Esophagus mucosa (tissue), 1 donor: ENCODE results near the gene C1orf226. TPM values are rescaled to one million over a fixed set of nuclear protein-coding genes. Genes with fewer than 3 reads are reported as not detected.
A peak's percentile ranks its signal among the peaks of the same experiment; 100 is the strongest.

Experiments used
- ATAC-seq: fragments of 200-7000 bp; cut with Tn5 transposase; one replicate; pipeline ENCODE4 v1.9.1; 2020
- total RNA-seq: library from RNA; stranded (reverse); gene quantifications from one replicate; pipeline ENCODE4 v1.2.4, GENCODE V29; 2023
- donor health status: DM: yes; HTN: yes; CAD: no.

The C1orf226 gene
- total RNA-seq, 1 donor from 2014 or later: 4.8 TPM

GRCh38 chr1:162366149-162366548 is 15.4 kb upstream of the C1orf226 start:
- no peak for ATAC-seq

GRCh38 chr1:162366671-162367070 is 14.9 kb upstream of the C1orf226 start:
- peak; percentile 41 for ATAC-seq

GRCh38 chr1:162367073-162367472 is 14.5 kb upstream of the C1orf226 start:
- no peak for ATAC-seq

- no peak for ATAC-seq
Observed at GRCh38 chr1:162367772-162368171, 13.8 kb upstream of the C1orf226 start.

- no peak for ATAC-seq
Observed at GRCh38 chr1:162368451-162368850, 13.1 kb upstream of the C1orf226 start.

GRCh38 chr1:162369571-162369970 is 12.0 kb upstream of the C1orf226 start:
- no peak for ATAC-seq

- ATAC-seq: no peak
Observed at GRCh38 chr1:162370161-162370560, 11.4 kb upstream of the C1orf226 start.

- ATAC-seq: no peak
Observed at GRCh38 chr1:162370721-162371120, 10.8 kb upstream of the C1orf226 start.

GRCh38 chr1:162371611-162372010 is 9.9 kb upstream of the C1orf226 start:
- peak; percentile 62 for ATAC-seq

- peak; percentile 52 for ATAC-seq
Observed at GRCh38 chr1:162372159-162373071, 9.1 kb upstream of the C1orf226 start.

- ATAC-seq: no peak
Observed at GRCh38 chr1:162373072-162373427, 8.5 kb upstream of the C1orf226 start.

- ATAC-seq: peak; percentile 72
Observed at GRCh38 chr1:162373541-162374260, 7.8 kb upstream of the C1orf226 start.

- no peak for ATAC-seq
Observed at GRCh38 chr1:162374406-162374805, 7.1 kb upstream of the C1orf226 start.

- no peak for ATAC-seq
Observed at GRCh38 chr1:162375463-162375862, 6.1 kb upstream of the C1orf226 start.

- ATAC-seq: no peak
Observed at GRCh38 chr1:162376691-162377090, 4.8 kb upstream of the C1orf226 start, which contains the start of gene SPATA46. Gene SPATA46 (minus strand): TSS chr1:162376854. CDS start chr1:162376790, 64 bp downstream.

- no peak for ATAC-seq
Observed at GRCh38 chr1:162380061-162380846, 1.3 kb upstream of the C1orf226 start.

- peak; percentile 23 for ATAC-seq
Observed at GRCh38 chr1:162381941-162382750, 618 bp downstream of the C1orf226 start.

GRCh38 chr1:162383091-162383490 is 1.6 kb downstream of the C1orf226 start:
- ATAC-seq: no peak

GRCh38 chr1:162383516-162383915 is 2.0 kb downstream of the C1orf226 start:
- ATAC-seq: no peak

GRCh38 chr1:162384116-162384515 is 2.6 kb downstream of the C1orf226 start:
- no peak for ATAC-seq

- ATAC-seq: no peak
Observed at GRCh38 chr1:162384601-162385279, 3.2 kb downstream of the C1orf226 start.
